Measurements from ENCODE around the gene KCNMB2.

DNA sequence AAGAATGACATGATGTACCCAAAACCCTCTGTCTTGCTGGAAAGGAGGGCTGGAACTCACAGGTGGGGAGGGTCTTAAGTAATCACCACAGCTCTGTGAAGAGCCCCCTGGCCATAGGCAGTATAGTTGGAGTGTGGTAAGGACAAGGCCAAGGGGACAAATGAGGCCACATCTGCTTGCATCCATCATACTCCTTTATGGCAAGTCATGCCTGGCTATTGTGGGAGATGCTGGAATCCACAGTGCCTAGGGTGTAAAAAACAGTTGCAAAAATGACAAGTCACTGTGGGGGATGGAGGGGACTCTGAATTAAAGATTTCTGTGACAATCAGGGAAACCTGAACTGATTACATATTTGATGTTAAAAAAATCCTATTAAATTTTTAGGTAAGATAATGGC, 258.5 kb downstream of the KCNMB2 start:
- TF ChIP-seq ZNF416 (CRISPR knock-in tag; IDR thresholded peaks at IDR 0.05) (no peak), FOXJ3 (CRISPR knock-in tag; IDR thresholded peaks at IDR 0.05; ENCODE audit: borderline replicate concordance) (no peak), SP1 (CRISPR knock-in tag; conservative IDR thresholded peaks at IDR 0.05) (no peak), ZNF423 (CRISPR knock-in tag; IDR thresholded peaks at IDR 0.05) (no peak), ZNF219 (CRISPR knock-in tag; IDR thresholded peaks at IDR 0.05; ENCODE audit: borderline replicate concordance) (no peak)
- TF ChIP-seq, protein P1, sequence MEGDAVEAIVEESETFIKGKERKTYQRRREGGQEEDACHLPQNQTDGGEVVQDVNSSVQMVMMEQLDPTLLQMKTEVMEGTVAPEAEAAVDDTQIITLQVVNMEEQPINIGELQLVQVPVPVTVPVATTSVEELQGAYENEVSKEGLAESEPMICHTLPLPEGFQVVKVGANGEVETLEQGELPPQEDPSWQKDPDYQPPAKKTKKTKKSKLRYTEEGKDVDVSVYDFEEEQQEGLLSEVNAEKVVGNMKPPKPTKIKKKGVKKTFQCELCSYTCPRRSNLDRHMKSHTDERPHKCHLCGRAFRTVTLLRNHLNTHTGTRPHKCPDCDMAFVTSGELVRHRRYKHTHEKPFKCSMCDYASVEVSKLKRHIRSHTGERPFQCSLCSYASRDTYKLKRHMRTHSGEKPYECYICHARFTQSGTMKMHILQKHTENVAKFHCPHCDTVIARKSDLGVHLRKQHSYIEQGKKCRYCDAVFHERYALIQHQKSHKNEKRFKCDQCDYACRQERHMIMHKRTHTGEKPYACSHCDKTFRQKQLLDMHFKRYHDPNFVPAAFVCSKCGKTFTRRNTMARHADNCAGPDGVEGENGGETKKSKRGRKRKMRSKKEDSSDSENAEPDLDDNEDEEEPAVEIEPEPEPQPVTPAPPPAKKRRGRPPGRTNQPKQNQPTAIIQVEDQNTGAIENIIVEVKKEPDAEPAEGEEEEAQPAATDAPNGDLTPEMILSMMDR (IDR thresholded peaks at IDR 0.05): no peak
- TF ChIP-seq, protein P2, sequence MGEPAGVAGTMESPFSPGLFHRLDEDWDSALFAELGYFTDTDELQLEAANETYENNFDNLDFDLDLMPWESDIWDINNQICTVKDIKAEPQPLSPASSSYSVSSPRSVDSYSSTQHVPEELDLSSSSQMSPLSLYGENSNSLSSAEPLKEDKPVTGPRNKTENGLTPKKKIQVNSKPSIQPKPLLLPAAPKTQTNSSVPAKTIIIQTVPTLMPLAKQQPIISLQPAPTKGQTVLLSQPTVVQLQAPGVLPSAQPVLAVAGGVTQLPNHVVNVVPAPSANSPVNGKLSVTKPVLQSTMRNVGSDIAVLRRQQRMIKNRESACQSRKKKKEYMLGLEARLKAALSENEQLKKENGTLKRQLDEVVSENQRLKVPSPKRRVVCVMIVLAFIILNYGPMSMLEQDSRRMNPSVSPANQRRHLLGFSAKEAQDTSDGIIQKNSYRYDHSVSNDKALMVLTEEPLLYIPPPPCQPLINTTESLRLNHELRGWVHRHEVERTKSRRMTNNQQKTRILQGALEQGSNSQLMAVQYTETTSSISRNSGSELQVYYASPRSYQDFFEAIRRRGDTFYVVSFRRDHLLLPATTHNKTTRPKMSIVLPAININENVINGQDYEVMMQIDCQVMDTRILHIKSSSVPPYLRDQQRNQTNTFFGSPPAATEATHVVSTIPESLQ (CRISPR knock-in tag; IDR thresholded peaks at IDR 0.05): no peak
- TF ChIP-seq, protein P3, sequence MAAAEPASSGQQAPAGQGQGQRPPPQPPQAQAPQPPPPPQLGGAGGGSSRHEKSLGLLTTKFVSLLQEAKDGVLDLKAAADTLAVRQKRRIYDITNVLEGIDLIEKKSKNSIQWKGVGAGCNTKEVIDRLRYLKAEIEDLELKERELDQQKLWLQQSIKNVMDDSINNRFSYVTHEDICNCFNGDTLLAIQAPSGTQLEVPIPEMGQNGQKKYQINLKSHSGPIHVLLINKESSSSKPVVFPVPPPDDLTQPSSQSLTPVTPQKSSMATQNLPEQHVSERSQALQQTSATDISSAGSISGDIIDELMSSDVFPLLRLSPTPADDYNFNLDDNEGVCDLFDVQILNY (CRISPR knock-in tag; IDR thresholded peaks at IDR 0.05): no peak
